ENCODE measurements around the gene VPS8.

VPS8 gene

DNA sequence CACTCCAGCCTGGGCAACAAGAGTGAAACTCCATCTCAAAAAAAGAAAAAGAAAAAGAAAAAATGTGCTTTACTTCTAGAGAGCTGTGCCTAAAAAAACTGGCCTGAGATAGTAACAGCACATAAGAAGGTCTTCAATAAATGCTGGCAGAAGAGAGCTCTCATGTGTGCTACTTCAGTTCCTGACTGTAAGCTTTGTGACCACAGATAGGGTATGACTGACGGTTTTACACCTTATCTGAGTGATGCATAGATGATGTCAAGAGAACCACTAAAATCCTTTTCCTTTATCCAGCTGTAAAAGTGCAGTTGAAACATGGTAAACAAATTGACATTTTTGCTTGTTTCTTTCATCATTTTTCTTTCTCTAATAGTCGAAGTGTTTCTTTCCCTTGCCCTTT, 213.0 kb downstream of the VPS8 start:
- no peak for DNase-seq (ENCODE audit: low spot score)
- TF ChIP-seq, protein P1, sequence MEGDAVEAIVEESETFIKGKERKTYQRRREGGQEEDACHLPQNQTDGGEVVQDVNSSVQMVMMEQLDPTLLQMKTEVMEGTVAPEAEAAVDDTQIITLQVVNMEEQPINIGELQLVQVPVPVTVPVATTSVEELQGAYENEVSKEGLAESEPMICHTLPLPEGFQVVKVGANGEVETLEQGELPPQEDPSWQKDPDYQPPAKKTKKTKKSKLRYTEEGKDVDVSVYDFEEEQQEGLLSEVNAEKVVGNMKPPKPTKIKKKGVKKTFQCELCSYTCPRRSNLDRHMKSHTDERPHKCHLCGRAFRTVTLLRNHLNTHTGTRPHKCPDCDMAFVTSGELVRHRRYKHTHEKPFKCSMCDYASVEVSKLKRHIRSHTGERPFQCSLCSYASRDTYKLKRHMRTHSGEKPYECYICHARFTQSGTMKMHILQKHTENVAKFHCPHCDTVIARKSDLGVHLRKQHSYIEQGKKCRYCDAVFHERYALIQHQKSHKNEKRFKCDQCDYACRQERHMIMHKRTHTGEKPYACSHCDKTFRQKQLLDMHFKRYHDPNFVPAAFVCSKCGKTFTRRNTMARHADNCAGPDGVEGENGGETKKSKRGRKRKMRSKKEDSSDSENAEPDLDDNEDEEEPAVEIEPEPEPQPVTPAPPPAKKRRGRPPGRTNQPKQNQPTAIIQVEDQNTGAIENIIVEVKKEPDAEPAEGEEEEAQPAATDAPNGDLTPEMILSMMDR (IDR thresholded peaks at IDR 0.05; ENCODE audit: extremely low read depth, missing control alignments): no peak

DNA sequence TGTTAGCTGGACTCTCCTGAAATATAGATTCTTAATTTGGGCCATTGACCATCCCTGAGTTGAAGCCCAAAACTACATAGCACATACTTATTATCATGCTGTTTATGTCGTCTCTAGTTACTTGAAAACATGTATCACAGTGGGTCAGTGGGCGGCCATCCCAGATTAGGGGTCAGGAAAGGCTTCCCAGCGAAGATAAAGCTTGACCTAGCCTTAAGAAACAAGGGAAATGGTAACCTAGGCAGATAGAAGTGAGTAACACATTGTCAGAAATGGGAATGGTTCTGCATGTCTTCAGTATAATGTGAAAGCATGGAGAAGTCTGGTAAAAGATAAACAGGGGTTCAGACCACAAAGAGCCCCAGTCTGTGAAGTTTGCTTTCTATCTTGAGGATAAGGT, 216.2 kb downstream of the VPS8 start:
- DNase-seq (ENCODE audit: low spot score): no peak
- TF ChIP-seq, protein P1 (IDR thresholded peaks at IDR 0.05; ENCODE audit: extremely low read depth, missing control alignments): no peak

DNA sequence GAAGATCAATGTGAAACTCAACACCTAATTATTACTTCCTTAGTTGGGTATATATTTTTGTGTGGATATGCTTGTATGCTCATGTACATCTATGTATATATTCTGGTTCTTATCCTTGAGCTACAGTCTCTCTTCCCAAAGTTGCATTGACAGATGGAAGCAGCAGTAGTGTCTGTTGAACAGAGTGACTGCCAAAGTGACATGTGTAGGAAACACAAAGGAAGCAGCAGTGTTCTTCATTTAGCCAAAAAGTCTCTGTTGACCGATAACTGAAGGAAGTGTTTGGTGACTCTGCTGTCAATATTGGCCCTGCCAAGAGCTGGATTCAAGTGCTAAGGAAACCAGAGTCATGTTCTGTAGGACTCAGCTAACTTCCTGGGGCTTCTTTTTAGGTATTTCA, 217.1 kb downstream of the VPS8 start:
- DNase-seq (ENCODE audit: low spot score): no peak
- TF ChIP-seq, protein P1 (IDR thresholded peaks at IDR 0.05; ENCODE audit: extremely low read depth, missing control alignments): no peak

DNA sequence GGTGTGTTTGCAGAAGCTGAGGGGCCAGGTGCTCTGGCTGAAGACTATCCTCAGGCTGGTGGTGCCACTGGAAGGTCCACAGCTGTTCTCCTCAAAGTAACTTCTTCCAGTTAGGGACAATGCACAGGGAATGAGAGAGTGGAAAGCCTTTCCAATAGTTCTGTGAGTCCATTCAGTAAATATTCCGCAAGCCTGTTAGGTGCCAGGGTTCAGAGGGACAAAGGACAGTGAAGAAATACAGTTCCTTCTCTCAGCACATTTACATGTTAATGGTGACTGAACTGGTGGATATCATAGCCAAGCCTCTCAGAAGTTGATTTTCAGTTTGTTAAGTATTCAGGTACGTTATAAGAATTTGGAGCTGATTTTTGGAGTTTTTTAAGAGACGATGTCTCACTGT, 218.4 kb downstream of the VPS8 start:
- DNase-seq (ENCODE audit: low spot score): no peak
- TF ChIP-seq, protein P1 (IDR thresholded peaks at IDR 0.05; ENCODE audit: extremely low read depth, missing control alignments): no peak

DNA sequence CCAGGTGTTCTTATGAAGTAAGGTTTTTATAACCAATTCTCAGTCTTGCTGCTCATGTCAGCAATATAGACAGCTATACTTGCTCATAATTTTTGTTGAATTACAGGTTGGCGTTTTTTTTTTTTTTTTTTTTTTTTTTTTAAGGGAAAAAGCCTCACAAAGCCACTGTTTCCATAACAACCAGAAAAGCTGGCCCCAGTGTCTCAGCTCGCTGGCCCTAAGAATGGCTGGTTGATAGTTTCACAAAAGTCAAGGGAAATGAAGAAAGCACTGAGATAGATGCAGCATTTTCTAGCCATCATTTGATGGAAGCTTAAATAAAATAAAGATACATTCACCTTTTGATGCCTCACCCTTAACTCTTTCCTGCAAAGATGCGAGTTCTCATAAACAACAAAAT, 219.0 kb downstream of the VPS8 start:
- DNase-seq (ENCODE audit: low spot score): no peak
- TF ChIP-seq, protein P1 (IDR thresholded peaks at IDR 0.05; ENCODE audit: extremely low read depth, missing control alignments): no peak

DNA sequence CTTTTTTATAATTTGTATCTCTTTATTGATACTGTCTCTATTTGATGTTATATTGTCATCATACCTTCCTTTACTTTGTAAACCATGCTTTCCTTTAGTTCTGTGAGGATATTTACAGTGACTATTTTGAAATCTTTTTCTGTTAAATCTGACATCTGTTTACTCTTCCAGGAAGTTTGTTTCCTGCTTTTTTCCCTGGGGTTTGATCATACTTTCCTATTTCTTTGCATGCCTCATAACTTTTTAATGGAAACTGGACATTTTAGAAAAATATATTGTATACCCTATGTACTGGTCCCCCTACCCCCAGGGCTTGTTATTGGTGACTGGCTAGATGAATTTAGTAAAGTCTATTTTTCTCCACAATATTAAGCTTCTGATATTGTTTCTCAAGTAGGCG, 225.8 kb downstream of the VPS8 start:
- DNase-seq (ENCODE audit: low spot score): no peak
- TF ChIP-seq, protein P1 (IDR thresholded peaks at IDR 0.05; ENCODE audit: extremely low read depth, missing control alignments): no peak

DNA sequence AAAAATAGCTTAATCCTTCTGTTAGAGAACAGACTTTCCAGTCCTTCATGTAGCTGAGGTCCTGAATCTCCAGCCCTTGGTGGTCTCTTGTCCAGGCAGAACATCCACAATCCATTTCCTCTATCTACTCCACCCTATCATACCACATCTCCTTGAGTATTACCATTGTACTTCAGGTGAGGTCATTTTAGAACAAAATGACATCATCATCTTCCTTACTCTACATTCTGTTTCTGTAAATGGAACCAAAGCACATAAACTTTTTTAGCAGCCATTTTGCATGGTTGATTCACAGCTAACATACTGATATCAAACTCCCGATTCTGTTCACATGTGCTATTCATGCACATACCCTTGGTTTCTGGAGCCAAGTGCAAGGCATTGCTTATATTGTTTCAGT, 228.5 kb downstream of the VPS8 start:
- no peak for DNase-seq (ENCODE audit: low spot score)
- TF ChIP-seq, protein P1 (IDR thresholded peaks at IDR 0.05; ENCODE audit: extremely low read depth, missing control alignments): no peak
